GM19467 (cell line): ENCODE data around the gene TTLL1.
"Not testable (repeated sequence)": the region's sequence is repeated elsewhere in the genome, so short reads cannot be mapped to it uniquely, and the experiment has no call there.

Source experiments
- ATAC-seq: cut with Tn5 transposase; IDR thresholded peaks from one replicate; pipeline ENCODE4 v1.9.1; 2021; ENCODE audit warnings: mild to moderate bottlenecking, moderate library complexity; ENCODE audit not compliant: unreplicated experiment

TTLL1 gene

DNA sequence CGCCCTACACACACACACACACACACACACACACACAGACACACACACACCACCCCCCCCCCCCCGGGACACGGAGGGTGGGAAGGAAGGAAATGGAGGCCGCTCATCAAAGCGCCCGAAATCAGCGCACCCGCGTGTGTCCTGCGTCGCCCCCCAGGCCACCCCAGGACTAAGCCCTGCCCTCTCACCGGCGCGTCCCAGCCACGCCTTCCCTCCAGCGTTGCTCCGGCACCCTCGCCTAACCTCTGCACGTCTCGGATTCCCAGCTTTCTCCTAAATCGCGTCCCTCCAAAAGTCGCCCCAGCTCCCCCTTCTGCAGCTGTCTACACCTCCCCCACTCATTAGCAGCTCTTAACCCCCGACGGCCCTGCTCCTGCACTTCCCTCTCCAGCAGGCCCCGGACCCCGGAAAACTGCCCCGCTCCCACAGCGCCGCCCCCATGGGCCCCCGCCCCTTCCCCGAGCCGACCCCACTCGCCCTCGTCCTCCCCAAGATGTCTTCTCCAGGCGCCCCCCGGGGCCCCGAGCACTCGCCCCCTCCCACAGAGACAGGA is 74.8 kb downstream of the TTLL1 start:
- ATAC-seq = no peak

DNA sequence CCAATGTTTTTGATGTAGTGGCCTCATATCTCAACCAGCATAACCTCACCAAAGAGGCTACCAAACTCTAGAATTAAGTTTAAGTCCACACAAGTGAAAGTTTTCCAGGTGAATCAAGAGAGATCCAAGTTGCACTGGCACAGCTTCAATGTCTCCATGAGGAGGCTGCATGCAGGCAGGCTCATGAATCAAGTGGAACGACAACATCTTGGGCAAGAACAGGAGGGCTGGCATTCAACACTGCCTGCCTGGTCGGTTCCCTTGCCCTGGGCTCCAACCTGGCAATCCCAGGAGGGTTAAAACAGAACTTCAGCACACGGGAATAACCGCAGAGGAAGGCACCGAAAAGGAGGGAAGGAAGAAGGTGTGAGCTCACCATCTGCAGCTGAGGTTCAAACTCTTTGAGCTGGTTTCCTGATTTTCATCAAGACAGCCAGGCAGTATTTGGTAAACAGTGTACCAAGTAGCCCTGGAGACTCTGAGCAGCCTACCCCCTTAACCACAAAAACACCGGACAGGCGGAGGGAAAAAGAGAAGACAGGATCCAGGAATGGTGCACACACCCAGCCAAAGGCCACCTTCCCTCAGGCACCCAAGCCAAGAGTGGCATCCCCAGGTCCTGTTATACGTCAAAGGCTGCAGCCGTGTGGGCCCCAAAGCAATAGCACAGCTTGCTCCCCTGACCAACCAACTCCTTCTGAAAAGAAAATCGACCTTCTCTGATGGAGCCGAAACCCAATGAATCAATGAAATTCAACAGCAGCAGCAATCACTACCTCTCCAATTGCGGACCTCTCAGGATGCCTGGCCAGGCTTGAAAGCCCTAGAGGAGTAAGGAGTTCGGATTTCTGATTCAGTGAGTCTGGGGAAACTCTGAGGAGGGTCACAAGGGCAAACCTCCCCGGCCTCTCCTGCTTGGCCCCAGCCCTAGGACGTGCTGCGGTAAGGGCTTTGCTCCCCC is 75.6 kb downstream of the TTLL1 start:
- no peak for ATAC-seq

- ATAC-seq = no peak
Observed at GRCh38 chr22:43012390-43012789, 76.8 kb downstream of the TTLL1 start.

- ATAC-seq = no peak
Observed at GRCh38 chr22:43011079-43011478, 78.1 kb downstream of the TTLL1 start.

- no peak for ATAC-seq
Observed at GRCh38 chr22:43009444-43009843, 79.7 kb downstream of the TTLL1 start.

GRCh38 chr22:43008921-43009320 is 80.3 kb downstream of the TTLL1 start:
- no peak for ATAC-seq

DNA sequence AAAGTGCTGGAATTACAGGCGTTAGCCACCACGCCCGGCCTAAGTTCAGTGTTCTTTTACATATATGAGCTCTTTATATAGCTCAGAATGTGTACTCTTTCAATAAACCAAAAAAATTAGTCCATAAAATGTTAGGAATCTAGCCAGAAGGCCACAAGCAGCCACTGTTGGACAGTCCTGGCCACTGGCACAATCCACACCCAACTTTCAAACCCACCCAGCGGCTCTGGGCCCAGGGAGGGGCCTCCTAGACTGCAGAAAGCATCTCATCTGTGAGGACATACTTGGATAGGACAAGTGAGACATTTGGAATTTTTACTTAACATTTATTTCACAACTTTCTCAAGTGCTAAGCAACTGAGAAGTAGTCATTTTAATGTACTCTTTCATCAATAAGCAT is 80.7 kb downstream of the TTLL1 start:
- ATAC-seq = no peak

- no peak for ATAC-seq
Observed at GRCh38 chr22:43007519-43008102, 81.6 kb downstream of the TTLL1 start.

DNA sequence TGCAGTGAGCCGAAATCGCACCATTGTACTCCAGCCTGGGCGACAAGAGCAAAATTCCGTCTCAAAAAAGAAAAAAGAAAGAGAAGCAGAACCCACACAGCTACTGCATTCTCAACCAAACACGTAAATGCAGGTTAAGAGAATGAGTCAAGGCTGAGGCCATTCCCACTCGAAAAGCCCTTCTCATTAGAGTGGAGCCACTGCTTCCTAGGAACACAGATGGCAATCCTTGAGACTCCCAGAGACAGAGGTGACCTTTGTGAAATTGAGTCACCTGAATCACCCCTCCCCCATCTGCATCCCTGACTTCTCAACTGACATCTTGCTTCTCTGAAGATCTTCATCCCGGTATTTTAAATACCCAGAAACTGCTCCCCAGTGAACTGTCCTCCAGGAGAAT is 82.4 kb downstream of the TTLL1 start:
- ATAC-seq = no peak

- no peak for ATAC-seq
Observed at GRCh38 chr22:43006016-43006505, 83.1 kb downstream of the TTLL1 start.

GRCh38 chr22:43005106-43005505 is 84.1 kb downstream of the TTLL1 start:
- ATAC-seq = no peak

DNA sequence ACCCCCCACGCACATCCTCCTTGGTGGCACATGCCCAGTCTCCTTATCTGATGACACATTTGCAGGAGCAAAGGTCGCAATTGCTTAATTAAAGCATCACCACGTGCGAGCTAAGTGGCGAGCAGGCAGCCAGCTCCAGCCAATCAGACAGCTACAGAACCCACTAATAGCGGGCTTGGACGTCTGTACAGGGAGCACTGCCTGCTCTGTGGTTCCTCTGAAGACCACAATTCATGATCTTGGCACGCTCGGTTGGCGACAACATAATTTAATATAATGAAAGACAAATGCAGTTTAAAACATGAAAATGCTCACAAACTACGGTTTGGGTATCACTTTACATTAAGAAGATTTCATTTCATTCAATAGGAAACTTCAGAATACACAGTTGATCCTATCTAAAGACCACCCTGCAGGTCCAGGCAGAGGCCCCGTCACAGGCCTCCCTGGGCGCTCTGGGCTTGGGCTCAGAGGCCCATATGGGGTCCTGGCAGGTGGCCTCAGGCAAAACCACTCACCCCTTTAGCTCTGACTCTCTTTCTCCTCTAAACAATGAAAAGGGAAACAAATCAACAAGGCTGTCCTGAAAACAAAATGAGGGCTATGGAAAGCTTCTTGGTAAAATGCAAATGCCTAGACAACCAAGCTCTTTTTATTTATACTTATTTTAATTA is 84.7 kb downstream of the TTLL1 start:
- no peak for ATAC-seq

DNA sequence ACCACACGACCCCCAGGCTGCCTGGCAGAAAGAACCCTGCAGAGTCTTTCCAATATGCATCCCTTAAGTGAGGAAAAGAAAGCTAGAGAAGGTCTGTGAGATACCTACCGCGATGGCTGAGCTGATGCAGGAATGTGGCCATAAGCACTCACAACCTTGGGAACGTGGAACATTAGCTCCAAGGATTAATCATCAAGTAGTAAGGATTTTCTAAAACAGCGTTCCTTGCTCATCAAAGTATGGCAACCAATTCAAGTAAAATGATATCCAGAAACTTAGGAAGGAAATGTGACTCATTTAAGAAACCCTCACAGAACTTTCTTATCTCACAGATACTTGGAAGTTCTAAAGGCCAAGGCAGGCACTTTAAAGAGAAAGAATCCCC is 87.0 kb downstream of the TTLL1 start:
- ATAC-seq = no peak

GRCh38 chr22:43001271-43002201 is 87.7 kb downstream of the TTLL1 start:
- ATAC-seq = no peak

DNA sequence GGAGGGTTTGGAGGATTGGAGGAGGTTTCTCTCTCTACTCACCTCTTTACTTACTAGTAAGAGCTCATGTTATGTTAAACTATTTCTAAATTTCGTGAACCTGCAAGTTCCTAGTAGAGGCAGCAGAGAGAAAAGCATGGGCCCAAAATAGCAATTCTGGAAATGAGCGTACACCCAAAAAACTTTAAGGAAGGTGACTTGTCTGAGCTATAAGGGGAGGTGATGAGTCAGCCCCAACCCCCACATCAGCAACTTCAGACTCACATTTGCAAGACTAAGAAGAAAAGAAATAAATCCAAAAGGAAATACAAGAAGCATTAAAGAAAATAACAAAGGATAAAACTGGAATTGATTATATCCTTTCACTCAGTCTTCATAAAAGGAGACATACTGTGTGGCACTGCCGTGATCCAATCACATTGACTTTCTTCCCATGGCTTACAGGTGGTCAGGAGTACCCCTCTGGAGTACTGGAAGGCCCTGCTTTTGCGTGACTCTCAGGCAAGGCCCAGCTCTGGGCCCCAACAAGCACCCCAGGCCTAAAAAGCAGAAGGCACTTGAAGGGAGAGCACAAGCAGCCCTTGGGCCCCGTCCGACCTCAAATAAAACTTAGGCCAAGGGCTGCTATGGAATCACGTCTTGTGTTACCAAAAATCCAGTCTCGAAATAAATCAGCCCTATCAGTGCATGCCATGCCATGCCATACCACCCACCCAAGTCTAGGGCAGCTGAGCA is 88.6 kb downstream of the TTLL1 start:
- ATAC-seq = no peak

- no peak for ATAC-seq
Observed at GRCh38 chr22:42997582-42998090, 91.6 kb downstream of the TTLL1 start.

GRCh38 chr22:42996646-42997365 is 92.4 kb downstream of the TTLL1 start:
- ATAC-seq = no peak

DNA sequence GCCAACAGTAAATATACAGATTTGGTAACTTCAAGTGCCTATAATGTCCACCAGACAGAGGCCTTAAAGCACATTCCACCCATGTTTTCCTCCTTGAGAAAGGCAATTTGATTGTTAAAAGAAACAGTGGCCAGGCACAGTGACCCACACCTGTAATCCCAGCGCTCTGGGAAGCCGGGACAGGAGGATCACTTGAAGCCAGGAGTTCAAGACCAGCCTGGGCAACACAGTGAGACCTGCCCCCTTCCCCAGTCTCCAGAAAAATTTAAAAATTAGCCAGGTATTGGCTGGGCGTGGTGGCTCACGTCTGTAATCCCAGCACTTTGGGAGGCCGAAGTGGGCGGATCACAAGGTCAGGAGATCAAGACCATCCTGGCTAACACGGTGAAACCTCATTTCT is 93.5 kb downstream of the TTLL1 start:
- ATAC-seq = not testable (repeated sequence)
